SK-N-SH (cell line): ENCODE results near the gene RGL1. TPM values are rescaled to one million over a fixed set of nuclear protein-coding genes. Genes with fewer than 3 reads are reported as not detected.

Source experiments
- CTCF ChIA-PET: fragments of 300-600, 350-600 bp; formaldehyde crosslinking; extraction: SDS; loops from one replicate; lab custom pipeline; 2021; lab: Yijun Ruan, JAX
- POLR2A ChIA-PET: fragments of 350-600 bp; sonication (Branson Sonifier 250); formaldehyde crosslinking; extraction: SDS; loops from one replicate; lab custom pipeline; 2020; ENCODE audit warnings: antibody characterized with exemption, inconsistent platforms; lab: Yijun Ruan, JAX
- DNase-seq: peaks from one replicate; pipeline ENCODE4 v3.0.0; 2012
- H2AFZ ChIP-seq: fragments of 200-600 bp; sonication (generic); 2 replicates; pipeline ENCODE4 v1.8.1; 2016; ENCODE audit warnings: antibody characterized with exemption, mild to moderate bottlenecking, low read depth
- H3F3A ChIP-seq: fragments of 200-600 bp; sonication (generic); replicated peaks from 2 replicates; pipeline ENCODE3; 2016; ENCODE audit warnings: antibody characterized with exemption, mild to moderate bottlenecking; ENCODE audit not compliant: insufficient read depth
- H3K27ac ChIP-seq, 2 experiments: fragments of 200-500 bp in 1 of 2; fragments of 200-600 bp in 1 of 2; sonication (Bioruptor generic) in 1 of 2; sonication (generic), shearing (Covaris generic) in 1 of 2; 2 replicates each; pipeline versions ENCODE4 v1.5.1 to v1.6.1; 2014 to 2016; ENCODE audit warnings: low read depth in 2 of 2, inconsistent platforms in 1 of 2, low read length in 1 of 2, mild to moderate bottlenecking in 1 of 2, mixed read lengths in 1 of 2
- H3K27me3 ChIP-seq: fragments of 200-600 bp; sonication (generic), shearing (Covaris generic); 2 replicates; pipeline ENCODE4 v1.6.1; 2016; ENCODE audit warnings: mixed run types; ENCODE audit not compliant: insufficient read depth
- H3K36me3 ChIP-seq, 2 experiments: fragments of 200-500 bp in 1 of 2; fragments of 200-600 bp in 1 of 2; sonication (Bioruptor generic) in 1 of 2; sonication (generic) in 1 of 2; replicated peaks in 1 of 2; 2 replicates each; pipeline versions ENCODE3 to v1.5.1; 2014 to 2016; ENCODE audit warnings: low read length in 1 of 2, mild to moderate bottlenecking in 1 of 2; ENCODE audit not compliant: insufficient read depth in 2 of 2, control insufficient read depth in 1 of 2
- H3K4me1 ChIP-seq, 2 experiments: fragments of 200-500 bp in 1 of 2; fragments of 200-600 bp in 1 of 2; sonication (Bioruptor generic) in 1 of 2; sonication (generic), shearing (Covaris generic) in 1 of 2; 2 replicates each; pipeline versions ENCODE4 v1.5.1 to v1.6.1; 2014 to 2016; ENCODE audit warnings: low read depth in 1 of 2, low read length in 1 of 2, mixed run types in 1 of 2; ENCODE audit not compliant: insufficient read depth in 2 of 2, control insufficient read depth in 1 of 2
- H3K4me2 ChIP-seq: fragments of 200-600 bp; sonication (generic), shearing (Covaris generic); 2 replicates; pipeline ENCODE4 v1.6.1; 2017; ENCODE audit warnings: mixed run types
- H3K4me3 ChIP-seq, 2 experiments: fragments of 200-500 bp in 1 of 2; fragments of 200-600 bp in 1 of 2; sonication (Bioruptor generic) in 1 of 2; sonication (generic), shearing (Covaris generic) in 1 of 2; 2 replicates each; pipeline versions ENCODE4 v1.5.1 to v1.8.1; 2014 to 2016; ENCODE audit warnings: low read depth in 2 of 2, inconsistent platforms in 1 of 2, low read length in 1 of 2, mild to moderate bottlenecking in 1 of 2, mixed read lengths in 1 of 2, moderate library complexity in 1 of 2
- H3K79me2 ChIP-seq: fragments of 200-600 bp; sonication (generic); 2 replicates; pipeline ENCODE4 v1.8.1; 2017; ENCODE audit warnings: mild to moderate bottlenecking; ENCODE audit not compliant: insufficient read depth
- H3K9ac ChIP-seq: fragments of 200-600 bp; sonication (generic); 2 replicates; pipeline ENCODE4 v1.6.1; 2017; ENCODE audit warnings: mixed run types
- H3K9me2 ChIP-seq: fragments of 200-600 bp; sonication (generic); 2 replicates; pipeline ENCODE4 v1.6.1; 2017; ENCODE audit warnings: mixed run types
- H3K9me3 ChIP-seq: fragments of 200-600 bp; sonication (generic); 2 replicates; pipeline ENCODE4 v1.6.1; 2017; ENCODE audit warnings: mixed run types, mild to moderate bottlenecking, moderate library complexity
- H4K20me1 ChIP-seq: fragments of 200-600 bp; sonication (generic); 2 replicates; pipeline ENCODE4 v1.6.1; 2017; ENCODE audit warnings: mild to moderate bottlenecking, mixed run types; ENCODE audit not compliant: insufficient read depth
- CHD2 ChIP-seq: fragments of 150-350 bp; IDR thresholded peaks from 2 replicates; pipeline ENCODE4 v1.6.1; 2018; ENCODE audit warnings: low read length; ENCODE audit not compliant: partially characterized antibody
- CTCF ChIP-seq: fragments of 200-600 bp; sonication (generic); IDR thresholded peaks from 2 replicates; pipeline ENCODE4 v1.6.1; 2017; ENCODE audit warnings: antibody characterized with exemption, mild to moderate bottlenecking, moderate library complexity
- ELF1 ChIP-seq: IDR thresholded peaks from 2 replicates; pipeline ENCODE4 v1.4.0; 2012
- EP300 ChIP-seq, 2 experiments: IDR thresholded peaks; 2 replicates each; pipeline versions ENCODE4 v1.4.0 to v1.6.1; 2012; ENCODE audit warnings: borderline replicate concordance in 1 of 2, low read depth in 1 of 2, low read length in 1 of 2
- EZH2phosphoT487 ChIP-seq: fragments of 200-600 bp; sonication (generic); IDR thresholded peaks from 2 replicates; pipeline ENCODE4 v1.6.1; 2017; ENCODE audit warnings: low read depth, mixed run types, mild to moderate bottlenecking, antibody characterized with exemption, moderate library complexity, borderline replicate concordance
- FOSL2 ChIP-seq: IDR thresholded peaks from 2 replicates; pipeline ENCODE4 v1.4.0; 2012; ENCODE audit warnings: low read depth, mild to moderate bottlenecking, moderate library complexity, borderline replicate concordance
- FOXJ3 ChIP-seq: sonication (generic); formaldehyde crosslinking; IDR thresholded peaks from 2 replicates; pipeline ENCODE4 v1.5.1; 2020; ENCODE audit warnings: mild to moderate bottlenecking, missing genetic modification reagents
- GABPA ChIP-seq: IDR thresholded peaks from 2 replicates; pipeline ENCODE4 v1.4.0; 2012; ENCODE audit warnings: low read depth, mild to moderate bottlenecking
- GATA2 ChIP-seq: sonication (generic); formaldehyde crosslinking; IDR thresholded peaks from 2 replicates; pipeline ENCODE4 v1.5.0; 2020; ENCODE audit warnings: mild to moderate bottlenecking, missing genetic modification reagents
- IRF3 ChIP-seq: fragments of 150-350 bp; IDR thresholded peaks from 2 replicates; pipeline ENCODE4 v1.6.1; 2016; ENCODE audit warnings: mild to moderate bottlenecking, low read depth, low read length
- JUND ChIP-seq: IDR thresholded peaks from 2 replicates; pipeline ENCODE4 v1.4.0; 2012
- MAX ChIP-seq: IDR thresholded peaks from 2 replicates; pipeline ENCODE4 v1.4.0; 2012; ENCODE audit warnings: low read depth
- MEF2A ChIP-seq: IDR thresholded peaks from 2 replicates; pipeline ENCODE4 v1.4.0; 2012; ENCODE audit warnings: low read depth, borderline replicate concordance
- MXI1 ChIP-seq: IDR thresholded peaks from 2 replicates; pipeline ENCODE4 v1.6.1; 2012; ENCODE audit warnings: mild to moderate bottlenecking, low read depth, low read length, improper control_type of control experiment
- NFIC ChIP-seq: IDR thresholded peaks from 2 replicates; pipeline ENCODE4 v1.4.0; 2012; ENCODE audit warnings: borderline replicate concordance
- POLR2AphosphoS5 ChIP-seq: IDR thresholded peaks from 2 replicates; pipeline ENCODE4 v1.6.1; 2012; ENCODE audit warnings: low read depth, low read length
- RAD21 ChIP-seq: IDR thresholded peaks from 2 replicates; pipeline ENCODE4 v1.6.1; 2012; ENCODE audit warnings: mild to moderate bottlenecking, low read length
- RCOR1 ChIP-seq: fragments of 150-350 bp; IDR thresholded peaks from 2 replicates; pipeline ENCODE4 v1.6.1; 2017; ENCODE audit warnings: antibody characterized with exemption, low read length
- REST ChIP-seq: IDR thresholded peaks from 2 replicates; pipeline ENCODE4 v1.6.1; 2012; ENCODE audit warnings: mild to moderate bottlenecking, low read depth, low read length, moderate library complexity
- RFX5 ChIP-seq: IDR thresholded peaks from 2 replicates; pipeline ENCODE4 v1.6.1; 2012; ENCODE audit warnings: mild to moderate bottlenecking, improper control_type of control experiment, low read length
- SIN3A ChIP-seq: IDR thresholded peaks from 2 replicates; pipeline ENCODE4 v1.6.1; 2012; ENCODE audit warnings: low read depth, mild to moderate bottlenecking, low read length, moderate library complexity, borderline replicate concordance
- TAF1 ChIP-seq: IDR thresholded peaks from 2 replicates; pipeline ENCODE4 v1.6.1; 2012; ENCODE audit warnings: low read depth, mild to moderate bottlenecking, low read length, moderate library complexity, borderline replicate concordance
- USF2 ChIP-seq: fragments of 150-350 bp; IDR thresholded peaks from 2 replicates; pipeline ENCODE4 v1.6.1; 2017; ENCODE audit warnings: antibody characterized with exemption, low read length, low read depth, borderline replicate concordance
- ZBTB33 ChIP-seq: IDR thresholded peaks from 2 replicates; pipeline ENCODE4 v1.4.0; 2012; ENCODE audit warnings: low read depth, borderline replicate concordance
- WGBS: methylation state at CpG from one replicate; pipeline ENCODE4 v1.1.6; 2017; ENCODE audit warnings: low lambda C conversion rate; 5-methylcytosine and 5-hydroxymethylcytosine counted together
- polyA plus RNA-seq, 3 experiments: library from polyadenylated mRNA; depleted of rRNA; stranded (reverse); fragments of >200 nt; gene quantifications; 2 replicates each; pipeline ENCODE4 v1.2.3, GENCODE V29; 2012

Gene RGL1
- polyA plus RNA-seq, 1 of the 3 experiments (the other 2 are of a cell fraction) = 8.3 TPM

GRCh38 chr1:183859831-183860230 is 54.9 kb downstream of the RGL1 start:
- DNase-seq = no peak
- H4K20me1 ChIP-seq = no peaks in the 10 kb centered on the region
- peaks cover 0 to 15% of the 10 kb centered on the region in 2 experiments; a peak in 2 of 4 replicates for H3K4me1 ChIP-seq
- peak overlapping the region in 1 of 2 experiments; percentile 81; a peak in 2 of 4 replicates for H3K27ac ChIP-seq
- no peak overlapping the region for H2AFZ ChIP-seq
- 60% methylated on average over 3 of the region's 3 CpGs for WGBS
- H3K79me2 ChIP-seq = no peaks in the 10 kb centered on the region
- no peaks in the 10 kb centered on the region for H3F3A ChIP-seq
- H3K4me3 ChIP-seq = no peak overlapping the region
- no peak overlapping the region for H3K9ac ChIP-seq
- no peaks in the 10 kb centered on the region for H3K9me2 ChIP-seq
- H3K36me3 ChIP-seq = peaks cover 10 to 16% of the 10 kb centered on the region in 2 experiments
- H3K27me3 ChIP-seq = no peaks in the 10 kb centered on the region
- CTCF ChIA-PET = interaction anchor here (1.0 to 1.6 kb wide), 2 partner anchors 56 to 205 kb away, joined by 3 read pairs; no protein-coding TSS in a partner anchor
- H3K4me2 ChIP-seq = no peak overlapping the region
- H3K9me3 ChIP-seq = no peaks in the 10 kb centered on the region
- POLR2A ChIA-PET = no interaction called here
- TF ChIP-seq EP300 (IDR thresholded peaks at IDR 0.05; ENCODE audit: borderline replicate concordance in 1 of 2, low read depth in 1 of 2, low read length in 1 of 2) (no peak), USF2 (no peak), CTCF (no peak), GABPA (no peak), MEF2A (no peak), RAD21 (no peak), REST (no peak), TAF1 (no peak), NFIC (peak; percentile 18; the same call in 1 of the 2 replicates), SIN3A (no peak), CHD2 (no peak), RCOR1 (no peak), GATA2 (CRISPR knock-in tag) (no peak), IRF3 (no peak), MXI1 (no peak), MAX (no peak), FOXJ3 (CRISPR knock-in tag) (no peak), EZH2phosphoT487 (no peak), ELF1 (no peak), ZBTB33 (no peak), RFX5 (no peak), POLR2AphosphoS5 (no peak), JUND (no peak), FOSL2 (no peak)
